ENCODE data around the gene SPTBN5. TPM values are rescaled to one million over a fixed set of nuclear protein-coding genes. Genes with fewer than 3 reads are reported as not detected.

Gene SPTBN5
- polyA plus RNA-seq, 5 donors: 0.99 to 1.8 (median 1.4) TPM

- DNase-seq: peak; percentile 61 to 76
Measured at GRCh38 chr15:41904541-41905005, 10.7 kb upstream of the SPTBN5 start.

GRCh38 chr15:41903782-41904181 is 9.9 kb upstream of the SPTBN5 start:
- DNase-seq: no peak

GRCh38 chr15:41901431-41901830 is 7.6 kb upstream of the SPTBN5 start:
- DNase-seq: no peak

- no peak for DNase-seq
Measured at GRCh38 chr15:41900526-41901380, 6.9 kb upstream of the SPTBN5 start.

- no peak for DNase-seq
Measured at GRCh38 chr15:41899854-41900442, 6.1 kb upstream of the SPTBN5 start.

GRCh38 chr15:41897363-41897799 is 3.5 kb upstream of the SPTBN5 start:
- peak in 1 of 2 donors; percentile 33 for DNase-seq

GRCh38 chr15:41896566-41896965 is 2.7 kb upstream of the SPTBN5 start:
- DNase-seq: no peak

- no peak for DNase-seq
Measured at GRCh38 chr15:41895957-41896356, 2.1 kb upstream of the SPTBN5 start.

- no peak for DNase-seq
Measured at GRCh38 chr15:41895491-41895890, 1.6 kb upstream of the SPTBN5 start.

- peak in 1 of 2 donors; percentile 26 for DNase-seq
Measured at GRCh38 chr15:41894791-41895463, 1.1 kb upstream of the SPTBN5 start.

- no peak for DNase-seq
Measured at GRCh38 chr15:41894251-41894790, 468 bp upstream of the SPTBN5 start.

- DNase-seq: no peak
Measured at GRCh38 chr15:41892621-41893421, 1.0 kb downstream of the SPTBN5 start.

- DNase-seq: no peak
Measured at GRCh38 chr15:41891946-41892345, 1.9 kb downstream of the SPTBN5 start.

GRCh38 chr15:41891226-41891625 is 2.6 kb downstream of the SPTBN5 start:
- DNase-seq: no peak

- no peak for DNase-seq
Measured at GRCh38 chr15:41890050-41890690, 3.7 kb downstream of the SPTBN5 start.

- DNase-seq: no peak
Measured at GRCh38 chr15:41888662-41889253, 5.1 kb downstream of the SPTBN5 start.

- DNase-seq: no peak
Measured at GRCh38 chr15:41887893-41888292, 6.0 kb downstream of the SPTBN5 start.

- DNase-seq: no peak
Measured at GRCh38 chr15:41887161-41887560, 6.7 kb downstream of the SPTBN5 start.

- no peak for DNase-seq
Measured at GRCh38 chr15:41886741-41887140, 7.1 kb downstream of the SPTBN5 start.

- no peak for DNase-seq
Measured at GRCh38 chr15:41885841-41886240, 8.0 kb downstream of the SPTBN5 start.

Measured in right lung (tissue), 5 donors.